C1 segment of cervical spinal cord (tissue), 14 donors: Measurements from ENCODE around the gene PLS3.
"Not testable (repeated sequence)": the region's sequence is repeated elsewhere in the genome, so short reads cannot be mapped to it uniquely, and the experiment has no call there.

Experiments used
- DNase-seq, 14 donors: peaks; one replicate each; lab custom pipeline; 2025; lab: John Stamatoyannopoulos, UW

Gene PLS3

DNA sequence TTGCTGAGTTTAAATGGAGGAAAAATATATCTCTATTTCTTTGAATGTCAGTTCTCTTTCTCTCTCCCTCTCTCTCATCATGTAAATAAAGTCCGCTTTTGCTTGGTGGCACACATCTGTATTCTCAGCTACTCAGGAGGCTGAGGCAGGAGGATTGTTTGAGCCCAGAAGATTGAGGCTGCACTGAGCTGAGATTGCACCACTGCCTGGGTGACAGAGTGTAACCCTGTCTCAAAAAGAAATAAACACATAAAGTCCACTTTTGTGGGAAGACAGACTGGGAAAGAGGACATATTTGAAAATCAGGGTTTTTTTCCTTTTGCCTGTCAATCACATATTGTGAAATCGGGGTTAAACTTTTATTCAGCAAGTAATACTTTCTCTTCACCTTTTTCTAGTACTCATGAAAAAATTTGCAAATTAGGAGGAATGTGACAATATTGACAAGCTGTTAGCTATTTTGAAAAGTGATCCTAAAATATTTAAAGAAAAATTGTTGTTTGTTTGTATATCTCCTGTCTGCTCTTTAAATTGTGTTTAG is 42.6 kb downstream of the PLS3 start:
- no peak for DNase-seq

DNA sequence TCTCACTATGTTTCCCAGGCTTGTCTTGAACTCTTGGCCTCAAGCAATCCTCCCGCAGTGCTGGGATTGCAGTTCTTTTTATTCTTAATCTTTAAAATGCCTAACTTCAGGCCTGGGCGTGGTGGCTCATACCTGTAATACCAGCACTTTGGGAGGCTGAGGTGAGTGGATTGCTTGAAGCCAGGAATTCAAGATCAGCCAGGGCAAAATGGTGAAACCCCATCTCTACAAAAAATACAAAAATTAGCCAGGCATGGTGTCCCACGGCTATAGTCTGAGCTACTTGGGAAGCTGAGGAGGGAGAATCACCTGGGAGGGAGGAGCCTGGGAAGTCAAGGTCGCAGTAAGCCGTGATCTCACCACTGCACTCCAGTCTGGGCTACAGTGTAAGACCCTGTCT is 45.9 kb downstream of the PLS3 start:
- no peak for DNase-seq

DNA sequence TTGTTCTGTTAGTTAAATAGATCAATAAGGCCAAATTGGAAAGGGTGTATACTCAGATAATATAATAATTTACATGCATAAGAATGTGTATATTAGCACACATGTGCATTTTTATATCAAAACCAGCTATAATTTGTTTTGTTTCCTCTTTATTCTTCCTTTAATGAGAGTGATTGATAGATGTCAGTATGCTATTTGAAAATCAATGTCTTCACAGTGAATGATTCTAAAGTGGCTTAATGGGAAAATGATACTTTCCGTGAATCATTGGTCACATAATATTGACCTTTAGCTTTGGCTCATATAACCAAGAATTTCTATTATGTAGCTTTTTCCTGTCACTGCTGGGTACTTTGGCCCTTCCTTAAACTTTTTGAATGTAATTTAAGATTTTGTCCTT is 48.6 kb downstream of the PLS3 start:
- no peak for DNase-seq

DNA sequence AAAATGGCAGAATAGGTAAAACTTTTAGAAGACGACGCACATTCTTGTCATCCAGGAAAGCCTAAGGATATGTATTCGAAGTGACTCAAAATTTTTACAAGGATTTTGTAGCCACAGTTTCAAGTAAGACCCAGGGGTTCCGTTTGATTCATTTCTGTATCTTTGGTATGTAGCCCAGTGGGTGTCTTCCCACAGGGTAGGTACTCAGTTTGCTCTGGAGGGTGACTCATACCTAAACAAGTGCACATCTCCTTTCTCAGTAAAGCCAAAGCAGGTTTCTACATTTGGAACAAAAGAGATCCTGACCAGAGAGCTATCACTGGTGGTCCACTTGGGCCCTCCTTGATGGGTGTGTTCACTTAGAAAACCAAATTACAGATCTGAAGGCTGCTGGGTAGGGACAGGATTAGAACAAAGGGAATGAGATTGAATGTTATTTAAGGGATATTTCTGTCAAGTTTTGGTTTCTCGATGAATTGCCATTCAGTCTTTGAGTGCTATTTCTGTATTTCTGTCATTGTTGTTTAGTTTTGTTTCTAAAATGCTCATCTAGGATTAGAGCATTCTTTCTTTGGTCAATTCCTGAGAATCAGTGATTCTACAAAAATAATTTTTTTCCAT is 56.1 kb downstream of the PLS3 start:
- DNase-seq, result no peak

DNA sequence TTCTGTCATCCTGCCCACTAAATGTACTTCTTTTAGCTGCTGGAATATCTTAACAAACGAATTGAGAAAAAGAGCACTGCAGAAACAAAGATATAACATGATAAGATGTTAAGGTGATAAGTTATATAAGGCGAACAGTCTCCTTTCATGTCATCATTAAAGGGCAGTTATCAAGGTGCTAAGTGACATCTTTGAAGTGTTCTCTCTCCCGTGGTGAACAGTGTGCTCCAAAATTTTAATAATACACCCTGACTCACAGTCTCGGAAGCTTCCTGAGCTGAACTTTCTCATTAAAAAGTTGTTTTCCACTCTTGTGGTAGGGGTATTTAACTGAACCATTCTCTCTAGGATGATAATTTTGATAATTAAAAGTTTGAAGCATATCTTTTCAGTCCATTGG is 61.6 kb downstream of the PLS3 start:
- no peak for DNase-seq

DNA sequence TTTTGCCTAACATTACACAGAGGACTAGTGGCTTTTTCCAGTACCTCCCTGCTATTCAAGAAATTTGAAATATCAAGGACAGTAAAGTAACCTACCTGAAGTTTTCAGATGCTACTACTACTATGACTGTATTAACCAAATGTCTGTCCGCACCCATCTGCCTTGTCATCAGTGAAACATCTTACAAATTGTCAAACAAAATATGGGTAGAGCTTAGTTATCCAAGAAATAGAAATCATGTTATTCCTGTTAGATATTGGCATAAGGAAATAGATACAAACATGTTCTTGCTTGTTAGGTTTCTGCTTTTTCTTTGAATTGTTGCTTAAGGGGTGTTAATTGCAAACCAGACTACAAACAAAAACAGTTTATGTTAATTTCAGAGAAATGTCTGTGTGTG is 63.9 kb downstream of the PLS3 start:
- DNase-seq, result no peak

DNA sequence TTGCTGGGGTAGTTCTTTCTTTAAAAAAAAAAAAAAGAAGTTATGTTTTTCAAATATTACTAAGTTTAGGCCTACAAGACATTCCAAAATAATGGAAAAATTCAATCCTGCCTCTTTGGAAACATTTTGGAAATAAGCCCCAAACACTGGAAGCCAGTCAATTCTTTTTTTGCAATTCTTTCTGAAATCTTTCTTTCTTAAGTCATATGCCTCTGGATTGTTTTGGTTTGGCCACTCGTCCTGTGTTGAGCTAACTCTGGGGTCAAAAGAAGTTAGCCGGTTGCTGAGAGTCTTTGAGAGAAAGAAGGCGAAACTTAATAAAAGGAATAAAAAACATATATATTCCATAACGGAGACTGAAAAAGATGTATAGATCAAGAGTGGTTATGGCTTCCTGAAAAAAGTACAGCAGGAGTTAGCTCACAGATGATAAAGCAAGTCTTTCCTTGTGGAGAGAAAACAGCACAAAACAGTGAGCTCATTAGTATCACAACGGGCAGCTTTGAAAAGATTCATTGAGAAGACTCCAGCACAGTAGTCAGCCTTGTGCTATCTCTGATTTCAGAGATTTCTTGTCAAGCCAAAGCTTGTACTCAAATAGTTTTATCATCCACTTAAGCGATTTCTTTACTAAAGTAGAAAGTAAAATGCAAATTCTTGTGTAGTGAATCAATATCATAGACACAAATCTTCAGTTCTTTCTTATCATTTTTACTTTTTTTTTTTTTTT is 64.8 kb downstream of the PLS3 start:
- DNase-seq, result peak in 1 of 14 donors; percentile 6

DNA sequence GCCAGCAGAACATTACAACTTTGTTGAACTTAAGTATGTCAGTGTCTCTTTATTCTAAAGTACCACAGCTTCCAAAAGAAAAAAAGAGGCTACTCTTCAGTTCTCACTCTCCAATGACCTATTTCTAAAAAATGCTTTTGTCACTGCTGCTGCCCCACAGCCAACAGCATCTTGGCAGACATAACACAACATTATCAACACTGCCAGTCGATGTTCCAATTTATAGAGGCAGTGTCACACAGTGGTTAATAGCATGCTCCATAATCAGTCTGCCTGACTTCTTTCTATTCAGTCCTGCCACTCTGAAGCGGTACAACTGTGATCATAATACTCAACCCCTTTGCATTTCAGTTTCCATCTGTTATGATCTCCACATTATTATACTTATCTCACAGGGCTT is 69.2 kb downstream of the PLS3 start:
- DNase-seq, result no peak

DNA sequence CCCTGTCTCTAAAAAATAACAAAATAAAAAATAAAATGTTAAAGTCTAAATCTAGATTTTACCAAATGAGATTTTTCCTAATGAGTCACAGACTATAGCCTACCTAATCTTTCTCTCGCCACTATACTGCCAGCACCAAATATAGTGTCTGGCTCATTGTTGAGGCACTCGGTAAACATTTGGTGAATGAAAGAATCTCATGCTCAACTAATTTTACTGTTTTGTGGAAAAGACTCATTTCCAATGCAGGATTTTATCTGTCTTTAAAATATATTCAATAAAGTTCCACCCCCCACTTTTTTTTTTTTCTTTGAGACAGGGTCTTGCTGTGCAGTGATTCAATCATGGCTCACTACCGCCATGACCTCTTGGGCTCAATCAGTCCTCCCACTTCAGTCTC is 71.5 kb downstream of the PLS3 start:
- no peak for DNase-seq

DNA sequence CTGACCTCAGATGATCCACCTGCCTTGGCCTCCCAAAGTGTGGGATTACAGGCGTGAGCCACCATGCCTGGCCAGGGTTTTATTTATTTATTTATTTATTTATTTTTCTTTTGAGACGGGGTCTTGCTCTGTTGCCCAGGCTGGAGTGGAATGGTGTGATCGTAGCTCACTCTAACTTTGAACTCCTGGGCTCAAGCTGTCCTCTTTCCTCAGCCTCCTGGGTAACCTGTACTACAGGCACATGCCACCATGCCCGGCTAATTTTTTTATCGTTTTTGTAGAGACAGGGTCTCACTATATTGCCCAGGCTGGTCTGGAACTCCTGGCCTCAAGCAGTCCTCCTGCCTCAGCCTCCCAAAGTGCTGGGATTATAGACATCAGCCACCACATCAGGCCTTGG is 72.4 kb downstream of the PLS3 start:
- DNase-seq, result not testable (repeated sequence)

DNA sequence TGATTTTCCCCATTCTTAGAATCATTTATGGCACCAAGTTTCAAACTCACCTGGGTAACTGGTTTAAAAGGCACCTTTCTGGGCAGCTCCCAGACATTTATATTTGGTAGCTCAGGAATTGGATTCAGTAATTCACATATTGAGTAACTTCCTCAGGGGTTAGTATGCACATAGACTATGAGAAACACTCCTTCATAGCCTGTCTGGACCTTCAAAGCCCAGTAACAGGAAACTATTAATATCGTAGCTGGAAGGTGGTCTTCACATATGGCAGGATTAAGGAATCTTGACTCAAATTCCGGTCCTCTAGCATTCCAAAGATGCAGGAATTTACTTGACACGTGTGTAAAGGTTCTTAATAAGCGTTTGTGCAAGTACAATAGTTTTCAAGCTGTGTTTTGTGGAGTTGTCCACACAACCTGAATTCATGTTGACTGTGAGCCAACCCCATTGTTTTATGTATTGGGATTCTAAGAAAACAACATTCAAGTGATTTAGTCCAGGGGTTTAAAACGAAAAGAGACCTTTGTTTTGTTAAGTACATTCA is 78.4 kb downstream of the PLS3 start:
- DNase-seq, result no peak

DNA sequence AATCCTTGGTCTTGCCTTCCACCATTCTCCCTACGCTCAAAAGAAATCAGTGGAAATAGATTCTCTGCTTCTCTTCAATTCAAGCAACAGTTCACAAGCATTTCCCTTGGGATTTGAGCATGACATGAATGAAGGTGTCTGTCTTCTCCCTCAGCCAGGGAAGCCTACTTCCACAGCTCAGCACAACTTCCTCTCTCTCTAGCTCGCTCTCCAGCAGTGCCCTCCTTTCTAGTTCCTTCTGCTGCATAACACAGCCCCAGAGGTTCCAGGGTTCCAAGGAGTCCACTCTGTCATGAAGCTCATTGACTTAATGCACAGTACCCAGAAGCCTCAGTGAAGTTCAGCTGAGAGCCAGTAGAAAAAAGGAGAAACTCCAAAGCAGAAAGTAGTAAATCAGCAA is 81.3 kb downstream of the PLS3 start:
- peak in 2 of 14 donors; percentile 3 to 5 for DNase-seq

DNA sequence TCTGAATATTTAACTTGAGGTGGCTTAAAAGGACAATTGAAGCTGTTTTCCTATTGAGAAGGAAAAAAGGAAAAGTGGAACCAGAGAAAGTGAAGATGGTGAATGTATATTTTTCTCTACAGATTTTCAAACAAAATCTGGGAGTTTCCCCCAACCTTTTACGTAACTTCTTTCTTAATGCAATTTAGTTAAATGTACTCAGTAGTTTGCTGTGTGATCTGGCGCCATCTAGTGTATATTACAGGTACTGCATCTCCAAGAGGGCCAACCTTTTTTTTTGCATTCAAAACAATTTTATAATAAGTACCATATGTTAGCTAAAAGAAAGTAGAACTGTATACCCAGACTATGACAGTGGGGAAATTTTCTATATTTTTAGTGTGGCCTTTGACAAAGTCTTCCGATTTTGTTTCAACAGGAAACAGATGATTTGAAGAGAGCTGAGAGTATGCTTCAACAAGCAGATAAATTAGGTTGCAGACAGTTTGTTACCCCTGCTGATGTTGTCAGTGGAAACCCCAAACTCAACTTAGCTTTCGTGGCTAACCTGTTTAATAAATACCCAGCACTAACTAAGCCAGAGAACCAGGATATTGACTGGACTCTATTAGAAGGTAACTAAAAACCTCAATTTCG is 82.0 kb downstream of the PLS3 start:
- peak in 2 of 14 donors; percentile 11 to 22 for DNase-seq

DNA sequence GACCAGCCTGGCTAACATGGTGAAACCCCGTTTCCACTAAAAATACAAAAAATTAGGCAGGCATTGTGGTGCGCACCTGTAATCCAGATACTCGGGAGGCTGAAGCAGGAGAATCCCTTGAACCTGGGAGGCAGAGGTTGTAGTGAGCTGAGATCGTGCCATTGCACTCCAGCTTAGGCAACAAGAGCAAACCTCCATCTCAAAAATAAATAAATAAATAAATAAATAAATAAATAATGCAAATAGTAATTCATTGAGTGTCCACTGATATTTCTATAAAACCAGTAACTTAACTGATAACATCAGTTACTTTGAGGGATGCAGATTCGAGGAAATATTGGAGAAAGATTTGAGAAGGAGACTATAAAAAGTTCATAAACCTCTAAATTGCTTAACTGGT is 83.4 kb downstream of the PLS3 start:
- not testable (repeated sequence) for DNase-seq

DNA sequence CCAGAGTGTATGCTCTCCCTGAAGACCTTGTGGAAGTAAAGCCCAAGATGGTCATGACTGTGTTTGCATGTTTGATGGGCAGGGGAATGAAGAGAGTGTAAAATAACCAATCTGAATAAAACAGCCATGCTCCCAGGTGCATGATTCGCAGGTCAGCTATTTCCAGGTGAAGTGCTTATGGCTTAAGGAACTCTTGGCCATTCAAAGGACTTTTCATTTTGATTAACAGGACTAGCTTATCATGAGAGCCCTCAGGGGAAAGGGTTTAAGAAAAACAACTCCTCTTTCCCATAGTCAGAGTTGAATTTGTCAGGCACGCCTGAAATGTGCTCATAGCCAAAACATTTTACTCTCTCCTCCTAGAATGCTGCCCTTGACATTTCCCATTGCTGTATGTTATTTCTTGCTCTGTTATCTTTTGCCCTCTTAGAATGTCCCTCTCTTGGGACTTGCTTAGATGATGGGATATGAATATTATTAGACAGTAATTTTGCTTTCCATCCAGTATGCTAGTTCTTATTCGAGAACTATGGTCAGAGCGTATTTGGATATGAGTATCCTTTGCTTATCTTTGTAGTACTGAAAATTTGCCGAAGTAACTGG is 88.6 kb downstream of the PLS3 start:
- DNase-seq, result no peak

DNA sequence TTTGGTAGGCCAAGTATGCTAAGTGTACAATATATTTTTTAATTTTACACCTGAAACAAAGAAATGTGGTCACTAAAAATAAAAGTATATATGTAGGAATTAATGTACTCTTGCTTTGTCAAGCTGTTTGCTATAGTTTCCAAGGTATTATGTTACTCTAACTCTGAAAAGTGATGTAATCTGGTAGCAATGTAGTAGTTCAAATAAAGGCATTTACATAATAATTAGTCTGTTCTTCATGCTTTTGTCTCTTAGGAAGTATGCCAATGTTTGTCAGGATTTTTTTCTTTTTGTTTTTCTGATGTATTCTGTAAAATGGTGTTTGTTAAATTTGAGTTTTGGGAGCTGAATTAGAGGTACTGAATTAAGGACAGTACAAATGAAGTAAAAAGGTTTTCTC is 89.5 kb downstream of the PLS3 start:
- DNase-seq, result no peak

DNA sequence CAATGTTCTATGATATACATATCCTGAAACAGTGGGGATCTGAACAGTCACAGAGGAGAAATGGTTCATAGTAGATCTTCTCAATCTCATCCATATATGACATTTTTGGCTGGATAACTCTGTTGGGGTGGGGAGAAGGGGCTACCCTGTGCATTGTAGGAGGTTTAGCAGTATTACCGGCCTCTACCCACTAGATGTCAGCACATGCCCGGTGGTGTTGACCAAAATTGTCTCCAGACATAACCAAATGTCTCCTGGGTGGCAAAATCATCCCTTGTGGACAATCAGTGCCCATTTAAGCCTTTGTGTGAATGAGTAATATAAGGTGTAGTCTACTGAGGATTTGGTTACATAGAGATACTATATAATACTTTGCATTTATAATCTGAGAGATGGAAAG is 89.9 kb downstream of the PLS3 start:
- peak in 5 of 14 donors; percentile 2 to 16 (median 7) for DNase-seq

DNA sequence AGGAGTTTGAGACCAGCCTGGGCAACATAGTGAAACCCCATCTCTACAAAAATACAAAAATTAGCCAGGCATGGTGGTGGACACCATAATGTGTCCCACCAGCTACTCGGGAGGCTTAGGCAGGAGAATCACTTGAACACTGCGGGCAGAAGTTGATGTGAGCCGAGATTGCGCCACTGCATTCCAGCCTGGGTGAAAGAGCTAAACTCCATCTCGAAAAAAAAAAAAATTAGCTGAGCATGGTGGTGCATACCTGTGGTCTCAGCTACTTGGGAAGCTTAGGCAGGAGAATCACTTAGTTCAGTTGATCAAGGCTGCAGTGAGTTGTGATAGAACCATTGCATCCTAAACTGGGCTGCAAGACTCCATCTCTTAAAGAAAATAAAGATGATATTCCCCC is 91.2 kb downstream of the PLS3 start:
- DNase-seq, result no peak

DNA sequence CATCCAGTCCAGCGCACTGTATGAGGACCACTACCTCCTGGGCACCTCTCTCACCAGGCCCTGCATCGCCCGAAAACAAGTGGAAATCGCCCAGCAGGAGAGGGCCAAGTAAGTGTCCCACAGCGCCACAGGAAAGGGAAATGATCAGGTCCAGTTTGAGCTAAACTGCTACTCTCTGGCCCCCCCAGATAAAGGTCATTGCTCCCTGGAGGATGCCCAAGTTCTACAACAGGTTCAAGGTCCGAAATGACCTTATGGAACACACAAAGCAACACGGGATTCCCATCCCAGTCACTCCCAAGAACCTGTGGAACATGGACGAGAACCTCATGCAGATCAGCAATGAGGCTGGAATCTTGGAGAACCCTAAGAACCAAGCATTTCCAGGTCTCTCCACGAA is 104.1 kb downstream of the PLS3 start:
- DNase-seq, result no peak

DNA sequence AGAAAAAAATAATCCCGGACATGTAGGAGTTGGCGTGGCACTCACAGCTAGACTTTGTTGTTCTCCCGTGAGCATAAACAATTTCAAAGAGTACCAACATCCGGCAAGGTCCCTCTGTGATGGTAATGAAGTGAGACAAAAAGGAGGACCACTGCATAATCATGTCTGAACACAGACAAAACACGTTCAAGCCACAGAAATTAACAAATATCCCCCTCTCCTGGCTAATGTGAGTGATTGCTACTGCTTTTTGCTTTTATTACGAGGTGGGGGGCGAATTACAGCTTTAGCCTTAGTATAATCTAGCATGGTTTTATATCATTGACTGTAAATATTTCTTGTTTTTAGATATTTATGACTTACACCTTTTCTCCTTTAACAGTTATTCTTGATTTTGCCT is 118.5 kb downstream of the PLS3 start:
- DNase-seq, result no peak

DNA sequence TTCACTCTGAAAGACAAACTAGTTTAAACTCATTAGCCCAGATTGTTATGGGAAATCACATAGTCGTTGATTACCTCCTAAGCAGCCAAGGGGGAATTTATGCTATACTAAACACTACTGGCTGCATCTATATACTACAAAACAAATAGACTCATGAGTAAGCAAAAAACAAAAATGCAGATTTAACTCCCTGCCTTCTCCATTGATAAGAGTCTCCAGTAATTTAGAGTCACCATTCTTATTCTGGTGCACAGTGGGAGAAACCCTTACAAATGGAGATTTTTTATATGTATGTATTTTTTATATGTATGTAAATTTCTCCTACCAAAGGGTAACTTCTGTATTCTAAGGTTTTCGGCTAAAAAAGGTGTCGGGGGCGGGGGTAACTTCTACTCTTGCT is 126.6 kb downstream of the PLS3 start:
- DNase-seq, result no peak

DNA sequence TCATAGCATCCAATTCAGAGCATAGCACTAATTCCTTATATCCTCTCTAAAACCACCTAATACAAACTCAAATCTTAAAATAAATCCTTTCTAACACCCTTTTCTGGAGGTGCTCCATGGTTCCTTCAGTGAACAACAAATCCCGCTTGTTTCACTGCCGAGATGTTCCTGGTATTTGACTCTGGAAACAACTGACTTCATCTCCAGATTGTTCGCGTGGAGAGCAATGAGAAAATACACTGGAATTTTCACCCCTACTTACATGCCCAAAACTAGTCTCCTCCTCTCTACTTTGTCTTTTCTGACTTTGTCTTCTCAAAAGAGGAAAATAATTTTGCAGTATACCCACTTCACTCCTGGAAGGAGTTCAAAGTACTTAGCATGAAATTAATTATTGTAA is 129.0 kb downstream of the PLS3 start:
- no peak for DNase-seq
